ENCODE data around the gene RNH1. TPM values are rescaled to one million over a fixed set of nuclear protein-coding genes. Genes with fewer than 3 reads are reported as not detected.

RNH1 gene
- total RNA-seq, 2 donors from 2014 or later: 42.7 to 43.2 TPM

GRCh38 chr11:532986-533585, 26.0 kb upstream of the RNH1 start:
- Histone ChIP-seq H3K9ac (ENCODE audit: extremely low read depth, low read length, poor library complexity, severe bottlenecking) (no peak overlapping the region), H3K9me3 (ENCODE audit: control insufficient read depth, low read length) (no peaks in the 10 kb centered on the region), H3K4me3 (ENCODE audit: low read length) (no peak overlapping the region), H3K36me3 (ENCODE audit: control insufficient read depth, insufficient read depth, low read length) (peaks cover 8% of the 10 kb centered on the region), H3K4me1 (ENCODE audit: control insufficient read depth, insufficient read depth, low read length) (no peaks in the 10 kb centered on the region), H3K27me3 (ENCODE audit: control insufficient read depth, insufficient read depth, low read length, poor library complexity, severe bottlenecking) (no peaks in the 10 kb centered on the region), H3K27ac (ENCODE audit: low read depth, low read length) (no peak overlapping the region)
- TF ChIP-seq, protein P1, sequence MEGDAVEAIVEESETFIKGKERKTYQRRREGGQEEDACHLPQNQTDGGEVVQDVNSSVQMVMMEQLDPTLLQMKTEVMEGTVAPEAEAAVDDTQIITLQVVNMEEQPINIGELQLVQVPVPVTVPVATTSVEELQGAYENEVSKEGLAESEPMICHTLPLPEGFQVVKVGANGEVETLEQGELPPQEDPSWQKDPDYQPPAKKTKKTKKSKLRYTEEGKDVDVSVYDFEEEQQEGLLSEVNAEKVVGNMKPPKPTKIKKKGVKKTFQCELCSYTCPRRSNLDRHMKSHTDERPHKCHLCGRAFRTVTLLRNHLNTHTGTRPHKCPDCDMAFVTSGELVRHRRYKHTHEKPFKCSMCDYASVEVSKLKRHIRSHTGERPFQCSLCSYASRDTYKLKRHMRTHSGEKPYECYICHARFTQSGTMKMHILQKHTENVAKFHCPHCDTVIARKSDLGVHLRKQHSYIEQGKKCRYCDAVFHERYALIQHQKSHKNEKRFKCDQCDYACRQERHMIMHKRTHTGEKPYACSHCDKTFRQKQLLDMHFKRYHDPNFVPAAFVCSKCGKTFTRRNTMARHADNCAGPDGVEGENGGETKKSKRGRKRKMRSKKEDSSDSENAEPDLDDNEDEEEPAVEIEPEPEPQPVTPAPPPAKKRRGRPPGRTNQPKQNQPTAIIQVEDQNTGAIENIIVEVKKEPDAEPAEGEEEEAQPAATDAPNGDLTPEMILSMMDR (conservative IDR thresholded peaks at IDR 0.05): no peak
- H3K27me3 Mint-ChIP-seq (ENCODE audit: insufficient read depth): peaks cover 9% of the 10 kb centered on the region
- no peaks in the 10 kb centered on the region for H3K4me1 Mint-ChIP-seq
- H3K27ac Mint-ChIP-seq: no peak overlapping the region
- peaks cover 10% of the 10 kb centered on the region for H3K36me3 Mint-ChIP-seq (ENCODE audit: low read depth)
- DNase-seq: peak; percentile 34
- no peak overlapping the region for H3K4me3 Mint-ChIP-seq
- WGBS, 2 experiments (ENCODE audit: insufficient coverage in 1 of 2, insufficient read length in 1 of 2): 93 to 97% methylated on average over 14 to 33 of the region's 33 CpGs
- no peaks in the 10 kb centered on the region for H3K9me3 Mint-ChIP-seq

DNA sequence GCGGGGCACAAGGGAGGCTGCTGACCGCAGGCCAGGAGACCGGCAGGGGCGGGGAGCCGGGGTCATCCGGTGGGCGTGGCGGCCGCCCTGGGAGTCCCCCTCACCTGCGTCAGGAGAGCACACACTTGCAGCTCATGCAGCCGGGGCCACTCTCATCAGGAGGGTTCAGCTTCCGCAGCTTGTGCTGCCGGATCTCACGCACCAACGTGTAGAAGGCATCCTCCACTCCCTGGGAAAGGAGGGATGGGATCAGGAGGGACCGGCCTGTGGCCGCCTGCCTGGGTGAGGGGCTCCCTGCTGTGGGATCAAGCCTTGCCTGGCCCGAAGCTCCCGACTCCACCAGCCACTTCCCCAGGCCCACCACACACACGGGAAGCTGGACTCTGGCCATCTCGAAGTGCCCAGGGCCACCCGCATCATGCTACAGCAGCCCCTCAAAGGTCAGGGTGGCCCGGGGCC, 25.5 kb upstream of the RNH1 start:
- H3K9me3 ChIP-seq (ENCODE audit: control insufficient read depth, low read length): no peaks in the 10 kb centered on the region
- H3K36me3 ChIP-seq (ENCODE audit: control insufficient read depth, insufficient read depth, low read length): peaks cover 8% of the 10 kb centered on the region
- WGBS, 2 experiments (ENCODE audit: insufficient coverage in 1 of 2, insufficient read length in 1 of 2): 90 to 95% methylated on average over 12 to 23 of the region's 23 CpGs
- no peak overlapping the region for H3K27ac Mint-ChIP-seq
- no peaks in the 10 kb centered on the region for H3K27me3 ChIP-seq (ENCODE audit: control insufficient read depth, insufficient read depth, low read length, poor library complexity, severe bottlenecking)
- H3K4me3 ChIP-seq (ENCODE audit: low read length): no peak overlapping the region
- no peak for DNase-seq
- no peaks in the 10 kb centered on the region for H3K4me1 ChIP-seq (ENCODE audit: control insufficient read depth, insufficient read depth, low read length)
- no peak overlapping the region for H3K4me3 Mint-ChIP-seq
- peaks cover 10% of the 10 kb centered on the region for H3K36me3 Mint-ChIP-seq (ENCODE audit: low read depth)
- TF ChIP-seq, protein P1 (conservative IDR thresholded peaks at IDR 0.05): no peak
- peaks cover 6% of the 10 kb centered on the region for H3K27me3 Mint-ChIP-seq (ENCODE audit: insufficient read depth)
- no peaks in the 10 kb centered on the region for H3K4me1 Mint-ChIP-seq
- H3K9ac ChIP-seq (ENCODE audit: extremely low read depth, low read length, poor library complexity, severe bottlenecking): no peak overlapping the region
- no peaks in the 10 kb centered on the region for H3K9me3 Mint-ChIP-seq
- no peak overlapping the region for H3K27ac ChIP-seq (ENCODE audit: low read depth, low read length)

GRCh38 chr11:531919-532526, 25.0 kb upstream of the RNH1 start:
- 95 to 96% methylated on average over 9 to 18 of the region's 18 CpGs for WGBS, 2 experiments (ENCODE audit: insufficient coverage in 1 of 2, insufficient read length in 1 of 2)
- no peaks in the 10 kb centered on the region for H3K4me1 Mint-ChIP-seq
- H3K27ac ChIP-seq (ENCODE audit: low read depth, low read length): no peak overlapping the region
- no peak overlapping the region for H3K9ac ChIP-seq (ENCODE audit: extremely low read depth, low read length, poor library complexity, severe bottlenecking)
- H3K4me3 ChIP-seq (ENCODE audit: low read length): no peak overlapping the region
- no peaks in the 10 kb centered on the region for H3K4me1 ChIP-seq (ENCODE audit: control insufficient read depth, insufficient read depth, low read length)
- H3K9me3 Mint-ChIP-seq: no peaks in the 10 kb centered on the region
- H3K36me3 Mint-ChIP-seq (ENCODE audit: low read depth): peaks cover 10% of the 10 kb centered on the region
- DNase-seq: peak; percentile 37
- H3K27me3 Mint-ChIP-seq (ENCODE audit: insufficient read depth): peaks cover 6% of the 10 kb centered on the region
- peaks cover 8% of the 10 kb centered on the region for H3K36me3 ChIP-seq (ENCODE audit: control insufficient read depth, insufficient read depth, low read length)
- no peaks in the 10 kb centered on the region for H3K9me3 ChIP-seq (ENCODE audit: control insufficient read depth, low read length)
- no peak overlapping the region for H3K27ac Mint-ChIP-seq
- no peak overlapping the region for H3K4me3 Mint-ChIP-seq
- H3K27me3 ChIP-seq (ENCODE audit: control insufficient read depth, insufficient read depth, low read length, poor library complexity, severe bottlenecking): no peaks in the 10 kb centered on the region
- TF ChIP-seq, protein P1 (conservative IDR thresholded peaks at IDR 0.05): no peak

Data from endodermal cell (in vitro differentiated cells).